Cerebellar nuclear complex (tissue), 1 donor: Measurements from ENCODE around the gene VAC14.

Experiments used
- DNase-seq, 2 experiments: peaks; one replicate each; lab custom pipeline; 2025; lab: John Stamatoyannopoulos, UW

VAC14 gene

DNA sequence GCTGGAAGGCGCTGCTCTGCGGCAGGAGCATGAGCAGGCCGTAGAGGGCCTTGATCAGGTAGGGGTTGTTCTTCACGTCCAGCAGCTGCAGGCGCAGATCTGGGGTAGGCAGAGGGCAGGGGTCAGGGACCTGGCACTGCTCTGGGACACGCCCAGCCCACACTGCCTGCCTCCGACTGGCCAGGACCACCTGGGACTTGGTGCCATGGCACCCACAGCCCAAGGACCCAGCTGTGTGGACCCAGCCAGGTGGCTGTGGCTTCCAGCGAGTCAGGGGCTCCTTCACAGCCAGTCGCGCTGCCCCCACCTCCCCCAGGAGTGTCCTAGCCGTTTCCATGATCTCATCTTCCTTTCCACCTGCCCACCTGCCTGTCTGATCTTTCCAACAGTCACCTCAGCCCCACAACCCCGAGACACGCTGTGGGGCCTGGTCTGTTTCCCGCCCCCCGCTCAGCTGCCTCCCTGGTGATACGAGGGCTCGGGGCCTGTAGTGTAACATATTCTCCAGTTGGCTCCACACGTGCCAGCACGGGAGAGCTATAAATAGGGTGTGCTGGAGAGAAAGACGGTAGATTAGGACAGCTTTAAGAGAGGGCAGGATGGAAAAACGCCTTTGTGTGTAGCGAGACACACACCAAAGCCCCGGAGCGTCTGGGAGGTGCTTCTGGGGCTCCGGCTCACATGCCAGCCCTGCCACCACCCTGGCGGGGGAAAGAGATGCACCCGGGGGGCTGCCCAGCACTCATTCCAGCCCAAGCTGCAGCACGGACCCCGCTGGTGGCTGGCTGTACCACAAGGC is 107.9 kb downstream of the VAC14 start:
- DNase-seq: no peak

DNA sequence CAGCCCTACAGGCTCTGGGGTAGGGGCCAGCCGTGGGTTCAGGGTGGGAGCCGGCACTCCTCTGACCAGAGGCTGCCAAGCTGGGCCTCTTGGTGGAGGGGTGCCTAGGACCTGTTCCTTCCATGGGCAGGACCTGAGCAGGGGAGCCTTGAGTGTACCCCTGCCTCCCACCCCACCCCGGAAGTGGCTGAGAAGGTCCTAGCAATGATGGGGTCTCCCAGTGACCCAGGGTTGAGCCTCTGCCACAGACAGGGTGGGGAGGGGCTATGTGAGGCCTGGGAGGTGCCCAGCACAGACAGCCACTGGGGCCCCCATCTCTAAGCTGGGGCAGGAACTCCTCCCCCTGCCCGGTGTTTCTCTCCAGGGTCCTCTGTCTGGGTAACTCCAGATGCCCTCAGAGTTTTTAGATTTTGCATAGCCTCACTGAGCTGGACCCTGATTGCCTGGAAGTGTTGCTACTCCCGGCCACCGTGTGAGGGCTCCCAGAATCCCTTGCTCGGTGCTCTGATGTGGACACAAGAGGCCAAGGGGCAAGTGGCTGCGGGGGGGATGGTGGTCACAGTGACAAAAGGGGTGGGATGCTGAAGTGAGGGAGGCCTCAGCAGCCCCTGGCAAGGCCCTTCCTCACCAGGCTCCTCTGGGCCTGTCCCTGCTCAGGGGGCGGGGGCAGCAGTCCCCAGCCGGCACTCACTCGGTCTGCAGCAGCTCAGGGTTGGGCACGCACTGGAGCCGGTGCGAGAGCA is 108.7 kb downstream of the VAC14 start:
- no peak for DNase-seq

GRCh38 chr16:70691223-70692129 is 109.5 kb downstream of the VAC14 start:
- peak; percentile 93 to 94 for DNase-seq

GRCh38 chr16:70689970-70690891 is 110.7 kb downstream of the VAC14 start:
- DNase-seq: no peak

GRCh38 chr16:70689035-70689969 is 111.7 kb downstream of the VAC14 start:
- no peak for DNase-seq

DNA sequence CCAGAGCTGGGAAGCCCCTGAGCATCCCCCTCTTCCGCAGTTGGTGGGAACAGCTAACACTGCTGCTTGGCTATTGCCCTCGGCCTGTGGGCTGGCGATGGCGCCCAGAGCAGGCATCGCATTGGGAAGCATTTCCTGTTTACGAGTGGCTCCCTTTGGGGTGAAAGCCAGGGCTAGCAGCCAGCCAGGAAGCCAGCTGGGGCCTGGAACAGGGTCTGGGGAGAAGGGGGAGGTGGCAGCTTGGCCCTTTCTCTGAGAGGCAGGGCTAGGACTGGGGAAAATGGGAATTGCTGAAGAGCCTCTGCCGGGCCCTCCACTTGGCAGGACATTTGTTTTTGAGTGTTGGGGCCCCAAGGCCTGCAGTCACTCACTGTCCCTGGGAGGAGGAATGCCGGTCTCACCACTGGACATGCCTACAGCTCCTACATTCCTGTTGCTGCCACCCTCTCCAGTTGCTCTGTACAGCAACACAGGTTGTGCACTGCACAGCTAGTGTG is 112.7 kb downstream of the VAC14 start:
- peak; percentile 27 to 65 for DNase-seq

DNA sequence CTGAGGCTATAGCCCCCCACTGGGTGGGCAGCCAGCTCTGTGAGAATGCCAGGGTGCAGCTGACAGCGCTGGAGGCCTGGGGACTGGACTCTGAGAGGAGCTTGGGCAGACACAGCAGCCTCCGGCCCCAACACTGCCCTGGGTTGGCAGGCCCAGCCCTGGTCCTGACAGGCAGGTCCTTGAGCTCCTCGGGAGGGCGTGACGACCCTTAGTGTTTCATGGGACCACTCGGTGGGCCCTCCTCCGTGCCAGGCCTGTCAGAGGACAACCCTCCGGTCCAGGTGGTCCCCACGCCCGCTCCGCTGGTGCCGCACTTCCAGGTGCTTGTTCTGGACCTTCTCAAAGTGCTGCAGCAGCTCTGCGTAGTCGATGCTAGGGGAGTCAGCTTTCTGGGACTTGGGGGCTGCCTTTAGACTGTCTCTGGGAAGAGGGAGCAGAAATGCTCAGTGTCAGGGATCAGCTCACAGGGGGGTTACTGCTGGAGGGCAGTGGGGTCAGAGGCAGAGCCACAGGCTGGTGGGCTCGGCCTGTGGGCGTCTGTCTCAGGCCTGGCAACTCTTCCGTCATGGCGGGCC is 113.2 kb downstream of the VAC14 start:
- no peak for DNase-seq

DNA sequence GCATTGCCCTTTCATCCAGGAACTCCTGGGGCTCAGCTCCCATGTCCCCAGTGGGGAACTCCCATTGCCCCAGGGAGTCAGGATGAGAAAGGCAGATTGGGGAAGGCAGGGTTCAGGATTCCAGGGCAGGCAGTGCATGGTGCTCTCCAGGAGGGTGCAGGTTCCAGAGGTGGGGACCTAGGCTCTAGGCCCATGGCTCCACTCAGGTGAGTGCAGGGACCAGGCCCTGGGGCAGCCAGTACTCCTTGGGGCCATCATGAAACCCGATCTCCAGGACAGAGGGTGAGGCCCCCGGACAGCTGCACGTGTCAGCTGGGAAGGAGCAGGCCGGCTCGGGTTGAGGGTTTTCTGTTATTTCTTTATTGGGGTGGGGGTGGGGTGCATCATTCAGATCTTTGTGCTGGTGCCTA is 113.9 kb downstream of the VAC14 start:
- DNase-seq: no peak

DNA sequence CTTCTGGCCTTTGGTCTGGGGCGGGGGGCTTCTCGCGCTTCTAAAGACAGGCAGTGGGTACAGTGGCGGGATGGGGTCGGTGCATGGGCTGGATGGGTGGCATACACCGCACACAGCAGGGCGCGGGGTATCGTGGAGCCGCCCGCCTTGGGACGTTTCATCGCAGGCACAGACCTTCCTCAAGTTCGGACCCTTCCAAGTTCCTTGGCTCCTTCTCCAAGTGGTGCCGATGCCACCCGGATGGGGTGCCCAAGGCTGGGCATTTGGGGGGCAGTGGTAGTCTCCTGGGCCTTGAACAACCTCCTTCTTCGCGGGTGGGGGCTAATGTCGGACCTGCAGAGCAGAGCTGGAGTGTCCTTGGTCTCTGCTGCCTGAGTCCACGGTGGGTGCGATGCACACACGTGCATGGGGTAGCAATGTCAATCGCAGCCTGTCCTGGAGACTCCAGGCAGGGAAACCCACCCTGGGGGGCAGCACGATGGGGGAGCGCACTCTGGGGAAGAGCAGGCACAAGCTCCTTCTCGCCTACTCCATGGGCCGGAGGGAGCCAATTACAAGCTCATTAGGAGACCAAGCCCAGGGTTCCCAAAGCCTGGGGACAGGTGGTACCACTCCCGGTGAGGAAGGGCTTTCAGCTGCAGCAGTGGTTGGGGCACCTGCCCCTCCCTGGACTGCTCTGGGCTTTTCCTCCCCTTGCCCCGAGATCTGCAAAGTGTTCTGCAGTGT is 114.4 kb downstream of the VAC14 start:
- no peak for DNase-seq

GRCh38 chr16:70685938-70686375 is 115.0 kb downstream of the VAC14 start, which contains the start of gene MTSS2:
Gene MTSS2 (minus strand): TSS chr16:70686053. CDS start chr16:70685791, 262 bp downstream.
- no peak for DNase-seq

DNA sequence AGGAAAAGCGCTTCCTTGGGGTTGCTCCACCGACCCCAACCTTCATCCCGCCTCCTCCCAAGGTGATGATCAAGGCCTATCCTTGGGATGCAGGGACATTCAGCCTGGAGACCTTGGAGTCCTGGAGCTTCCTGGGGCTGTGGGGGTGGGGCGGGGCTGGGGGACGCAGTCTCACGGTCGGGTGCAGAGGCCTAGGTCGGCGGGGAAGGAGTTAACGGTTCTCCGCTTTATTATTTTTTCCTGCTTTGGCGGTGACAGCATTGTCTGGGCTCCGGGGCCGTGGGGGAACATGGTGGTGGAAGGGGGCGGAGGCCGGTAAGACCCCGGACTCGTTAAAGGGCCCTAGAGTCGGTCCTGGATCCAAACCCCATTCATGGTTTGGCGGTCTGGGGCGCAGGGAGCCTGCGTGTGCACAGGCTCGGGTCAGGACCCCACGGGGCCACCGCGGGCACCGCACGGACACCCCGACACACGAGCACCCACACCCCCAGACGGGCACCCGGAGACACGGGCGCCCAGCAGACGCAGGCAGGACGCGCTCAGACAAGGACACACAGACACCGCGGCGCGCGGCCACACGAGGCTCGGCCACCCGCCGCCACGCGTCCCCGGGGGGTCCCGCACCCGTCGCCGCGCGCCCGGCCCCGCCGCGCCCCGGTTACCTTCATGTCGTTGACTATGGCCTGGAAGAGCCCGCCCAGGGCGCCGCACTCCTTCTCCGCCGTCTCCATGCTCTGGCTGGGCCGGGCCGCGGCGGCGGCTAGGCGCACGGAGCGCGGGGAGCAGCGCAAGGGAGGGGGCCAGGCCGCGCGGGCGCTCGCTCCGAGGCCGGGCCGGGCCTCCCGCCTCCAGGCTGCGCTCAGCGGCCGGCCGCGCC is 115.7 kb downstream of the VAC14 start:
- DNase-seq: no peak

DNA sequence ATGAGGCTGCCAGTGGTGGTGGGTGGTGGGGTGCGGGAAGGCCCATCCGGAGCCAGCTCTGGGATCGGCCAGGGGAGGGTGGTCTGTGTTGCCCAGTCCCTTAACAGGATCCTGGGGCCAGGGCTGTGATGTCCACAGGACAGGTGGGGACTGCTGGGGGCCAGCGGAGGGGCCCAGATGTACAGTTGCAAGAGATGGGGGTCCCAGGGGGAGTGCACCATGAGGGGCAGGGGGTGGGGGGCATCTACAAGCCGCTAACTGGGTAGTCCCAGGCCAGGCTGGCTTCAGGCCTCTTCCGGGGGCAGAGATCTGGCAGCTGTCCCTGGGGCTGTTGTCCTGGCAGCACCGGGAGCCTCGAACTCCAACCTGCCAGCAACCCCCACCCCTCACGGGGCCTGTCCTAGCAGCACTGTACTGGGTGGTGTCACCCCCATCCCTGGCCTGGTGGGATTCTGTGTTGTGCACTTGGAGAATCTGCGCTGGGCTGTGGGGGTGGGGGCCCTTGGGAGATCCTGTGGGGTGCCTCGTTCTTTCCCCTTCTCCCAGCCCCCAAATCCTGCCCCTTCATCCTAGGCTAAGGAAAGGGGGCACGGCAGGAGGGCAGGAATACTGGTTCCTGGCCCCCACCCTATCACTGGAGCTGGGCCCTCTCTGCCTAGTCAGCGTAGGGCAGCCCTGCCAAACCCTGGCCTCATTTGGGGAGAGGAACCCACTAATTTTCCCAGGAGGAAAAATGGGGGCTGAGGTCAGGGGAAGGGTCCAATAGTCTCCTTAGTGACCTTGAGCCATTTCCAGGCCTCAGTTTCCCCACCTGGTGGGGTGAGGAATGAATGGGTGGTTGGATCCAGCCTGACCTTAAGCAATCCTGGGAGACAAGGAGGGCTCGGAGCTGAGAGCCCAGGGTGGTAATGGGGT is 116.6 kb downstream of the VAC14 start:
- no peak for DNase-seq

- no peak for DNase-seq
Measured at GRCh38 chr16:70683146-70683944, 117.6 kb downstream of the VAC14 start.

GRCh38 chr16:70682239-70683145 is 118.5 kb downstream of the VAC14 start:
- DNase-seq: no peak
